NB4 (cell line): ENCODE data around the gene CDON.

Experiments
- CTCF ChIP-seq: IDR thresholded peaks from one replicate; pipeline ENCODE4 v1.5.1; 2012; ENCODE audit warnings: low read depth, low read length
- POLR2A ChIP-seq: IDR thresholded peaks from 2 replicates; pipeline ENCODE4 v1.6.1; 2011; ENCODE audit warnings: mild to moderate bottlenecking; ENCODE audit not compliant: insufficient read length; ENCODE audit errors: extremely low read depth
- TF ChIP-seq, protein P1 (sequence below): IDR thresholded peaks from 2 replicates; pipeline ENCODE4 v1.6.1; 2011; ENCODE audit warnings: low read depth, low read length

GRCh38 chr11:126012852-126013251, 49.8 kb downstream of the CDON start:
- TF ChIP-seq CTCF (no peak), POLR2A (no peak)
- TF ChIP-seq, protein P1, sequence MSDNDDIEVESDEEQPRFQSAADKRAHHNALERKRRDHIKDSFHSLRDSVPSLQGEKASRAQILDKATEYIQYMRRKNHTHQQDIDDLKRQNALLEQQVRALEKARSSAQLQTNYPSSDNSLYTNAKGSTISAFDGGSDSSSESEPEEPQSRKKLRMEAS: no peak
